ENCODE data around the gene ST8SIA1. TPM values are rescaled to one million over a fixed set of nuclear protein-coding genes. Genes with fewer than 3 reads are reported as not detected.

Gene ST8SIA1
- total RNA-seq, 4 donors from 2014 or later: 9.4 to 19.9 (median 14.3) TPM

DNA sequence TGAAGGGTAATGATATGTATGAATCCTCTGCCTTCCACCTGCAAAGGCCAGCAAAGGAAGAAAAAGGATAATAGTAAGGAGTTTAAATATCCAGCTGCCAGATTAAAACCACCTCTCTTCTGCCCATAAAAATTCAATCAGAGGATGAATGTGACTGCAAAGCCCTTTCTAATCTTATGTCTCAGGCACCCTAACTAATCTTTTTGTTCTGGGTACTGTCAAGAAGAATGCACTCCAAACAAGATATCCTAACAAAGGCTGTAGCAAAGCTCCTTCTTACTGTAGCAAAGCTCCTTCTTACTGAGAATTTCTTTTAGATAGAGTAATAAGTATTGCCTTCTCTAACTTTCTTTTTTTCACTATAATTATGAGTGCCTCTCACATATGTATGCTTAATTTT is 91.8 kb downstream of the ST8SIA1 start:
- no peaks in the 10 kb centered on the region for H3K36me3 ChIP-seq
- no peak overlapping the region for H3K27ac ChIP-seq
- H3K4me3 ChIP-seq: no peak overlapping the region
- H3K27me3 ChIP-seq: no peaks in the 10 kb centered on the region
- no peak for ATAC-seq
- no peak for TF ChIP-seq EP300 (IDR thresholded peaks at IDR 0.05)
- TF ChIP-seq POLR2A (IDR thresholded peaks at IDR 0.05): no peak
- H3K9me3 ChIP-seq: peaks cover 0 to 7% (median 0%) of the 10 kb centered on the region in 3 donors
- no peaks in the 10 kb centered on the region for H3K4me1 ChIP-seq

GRCh38 chr12:22238211-22238610 is 96.3 kb downstream of the ST8SIA1 start:
- Histone ChIP-seq H3K27me3 (no peaks in the 10 kb centered on the region), H3K4me3 (no peak overlapping the region), H3K9me3 (peaks cover 0 to 7% (median 0%) of the 10 kb centered on the region in 3 donors), H3K36me3 (no peaks in the 10 kb centered on the region), H3K4me1 (peaks cover 0 to 10% (median 0%) of the 10 kb centered on the region in 3 donors), H3K27ac (no peak overlapping the region)
- TF ChIP-seq EP300 (IDR thresholded peaks at IDR 0.05) (no peak), POLR2AphosphoS5 (IDR thresholded peaks at IDR 0.05) (no peak), POLR2A (IDR thresholded peaks at IDR 0.05) (no peak)
- TF ChIP-seq, protein P1, sequence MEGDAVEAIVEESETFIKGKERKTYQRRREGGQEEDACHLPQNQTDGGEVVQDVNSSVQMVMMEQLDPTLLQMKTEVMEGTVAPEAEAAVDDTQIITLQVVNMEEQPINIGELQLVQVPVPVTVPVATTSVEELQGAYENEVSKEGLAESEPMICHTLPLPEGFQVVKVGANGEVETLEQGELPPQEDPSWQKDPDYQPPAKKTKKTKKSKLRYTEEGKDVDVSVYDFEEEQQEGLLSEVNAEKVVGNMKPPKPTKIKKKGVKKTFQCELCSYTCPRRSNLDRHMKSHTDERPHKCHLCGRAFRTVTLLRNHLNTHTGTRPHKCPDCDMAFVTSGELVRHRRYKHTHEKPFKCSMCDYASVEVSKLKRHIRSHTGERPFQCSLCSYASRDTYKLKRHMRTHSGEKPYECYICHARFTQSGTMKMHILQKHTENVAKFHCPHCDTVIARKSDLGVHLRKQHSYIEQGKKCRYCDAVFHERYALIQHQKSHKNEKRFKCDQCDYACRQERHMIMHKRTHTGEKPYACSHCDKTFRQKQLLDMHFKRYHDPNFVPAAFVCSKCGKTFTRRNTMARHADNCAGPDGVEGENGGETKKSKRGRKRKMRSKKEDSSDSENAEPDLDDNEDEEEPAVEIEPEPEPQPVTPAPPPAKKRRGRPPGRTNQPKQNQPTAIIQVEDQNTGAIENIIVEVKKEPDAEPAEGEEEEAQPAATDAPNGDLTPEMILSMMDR (IDR thresholded peaks at IDR 0.05): no peak
- WGBS, 2 donors (ENCODE audit: low coverage in 1 of 2): 45 to 55% methylated on average over 3 of the region's 3 CpGs
- ATAC-seq: no peak

DNA sequence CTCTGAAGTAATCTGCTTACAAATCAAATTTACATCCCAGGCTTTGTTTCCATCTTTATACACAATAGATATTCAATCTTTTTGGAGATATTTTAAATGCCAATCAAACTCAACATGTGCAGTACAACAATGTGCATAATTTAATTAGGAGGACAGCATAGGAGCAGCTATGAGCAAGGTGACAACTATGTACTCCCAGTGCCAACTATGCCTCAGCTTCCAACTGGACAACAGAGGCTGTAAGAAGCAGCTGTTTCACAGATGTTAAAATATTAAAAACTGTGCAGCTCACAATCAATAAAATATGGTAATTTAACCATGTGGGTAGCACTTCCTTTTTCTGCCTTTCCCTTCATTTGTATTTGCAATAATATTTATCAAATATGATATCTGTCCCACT is 99.9 kb downstream of the ST8SIA1 start:
- H3K9me3 ChIP-seq: peaks cover 0 to 6% (median 0%) of the 10 kb centered on the region in 3 donors
- no peak overlapping the region for H3K27ac ChIP-seq
- H3K4me1 ChIP-seq: peaks cover 0 to 10% (median 0%) of the 10 kb centered on the region in 3 donors
- peak; percentile 71 for ATAC-seq
- H3K36me3 ChIP-seq: no peaks in the 10 kb centered on the region
- H3K4me3 ChIP-seq: no peak overlapping the region
- TF ChIP-seq, protein P1 (IDR thresholded peaks at IDR 0.05): no peak
- no peaks in the 10 kb centered on the region for H3K27me3 ChIP-seq

DNA sequence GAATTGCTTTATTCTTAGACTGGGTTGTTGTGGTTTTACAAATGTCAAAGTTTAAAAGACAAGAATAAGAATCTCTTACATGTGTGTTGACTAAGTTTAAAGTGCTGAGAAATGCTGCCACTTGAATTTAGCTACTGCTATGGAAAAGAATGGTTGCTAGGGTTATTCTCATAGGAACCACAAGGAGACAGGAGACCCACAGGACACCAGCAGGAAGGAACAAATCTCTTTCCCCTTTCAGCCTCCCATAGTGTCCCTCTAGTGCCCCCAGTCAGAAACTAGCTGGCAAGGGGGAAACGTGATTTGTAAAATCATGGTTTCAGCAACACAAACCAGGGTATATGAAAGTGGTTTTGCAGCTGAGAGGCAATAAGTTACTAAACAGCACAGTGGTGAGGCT is 102.7 kb downstream of the ST8SIA1 start:
- Histone ChIP-seq H3K27ac (no peak overlapping the region), H3K4me3 (no peak overlapping the region), H3K9me3 (no peaks in the 10 kb centered on the region), H3K36me3 (no peaks in the 10 kb centered on the region), H3K27me3 (no peaks in the 10 kb centered on the region), H3K4me1 (peaks cover 0 to 10% (median 0%) of the 10 kb centered on the region in 3 donors)
- ATAC-seq: no peak
- no peak for TF ChIP-seq POLR2A (IDR thresholded peaks at IDR 0.05)
- TF ChIP-seq EP300 (IDR thresholded peaks at IDR 0.05): no peak
- TF ChIP-seq POLR2AphosphoS5 (IDR thresholded peaks at IDR 0.05): no peak
- TF ChIP-seq, protein P1 (IDR thresholded peaks at IDR 0.05): peak in 2 of 4 experiments; percentile 27
- whole genome bisulfite sequencing, 2 donors (ENCODE audit: low coverage in 1 of 2): 50% methylated on average over 1 of the region's 1 CpG; no CpG with 5 or more reads in 1 of the 2 donors

- H3K4me3 ChIP-seq: no peak overlapping the region
- 100% methylated on average over 2 of the region's 2 CpGs for WGBS, 2 donors (ENCODE audit: low coverage in 1 of 2)
- TF ChIP-seq EP300 (IDR thresholded peaks at IDR 0.05): no peak
- TF ChIP-seq POLR2AphosphoS5 (IDR thresholded peaks at IDR 0.05): no peak
- TF ChIP-seq POLR2A (IDR thresholded peaks at IDR 0.05): no peak
- TF ChIP-seq, protein P1 (IDR thresholded peaks at IDR 0.05): no peak
- H3K27ac ChIP-seq: no peak overlapping the region
- no peaks in the 10 kb centered on the region for H3K9me3 ChIP-seq
- ATAC-seq: no peak
- no peaks in the 10 kb centered on the region for H3K27me3 ChIP-seq
- H3K4me1 ChIP-seq: peaks cover 0 to 10% (median 0%) of the 10 kb centered on the region in 3 donors
- H3K36me3 ChIP-seq: no peaks in the 10 kb centered on the region
These were observed 103.4 kb downstream of the ST8SIA1 start for GRCh38 chr12:22231078-22231477.

All from gastroesophageal sphincter (tissue), 4 donors.